ENCODE data around the gene TAC3.

DNA sequence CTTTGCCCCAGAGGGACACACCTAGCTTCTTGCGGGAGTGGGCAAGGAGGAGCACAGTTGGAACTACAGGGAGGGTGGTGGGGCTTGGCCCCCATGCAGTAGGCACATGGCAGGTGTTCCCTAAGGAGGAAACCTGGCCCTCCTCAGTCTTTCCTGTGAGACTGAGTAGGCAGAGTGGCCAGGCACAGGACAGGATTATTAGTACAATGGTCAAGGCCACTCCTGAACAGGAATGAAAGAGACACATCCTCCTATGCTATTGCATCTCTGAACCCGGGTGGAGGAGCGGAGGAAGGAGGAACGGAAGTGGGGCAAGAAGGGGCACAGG, 32.8 kb upstream of the TAC3 start:
- TF ChIP-seq, protein P1, sequence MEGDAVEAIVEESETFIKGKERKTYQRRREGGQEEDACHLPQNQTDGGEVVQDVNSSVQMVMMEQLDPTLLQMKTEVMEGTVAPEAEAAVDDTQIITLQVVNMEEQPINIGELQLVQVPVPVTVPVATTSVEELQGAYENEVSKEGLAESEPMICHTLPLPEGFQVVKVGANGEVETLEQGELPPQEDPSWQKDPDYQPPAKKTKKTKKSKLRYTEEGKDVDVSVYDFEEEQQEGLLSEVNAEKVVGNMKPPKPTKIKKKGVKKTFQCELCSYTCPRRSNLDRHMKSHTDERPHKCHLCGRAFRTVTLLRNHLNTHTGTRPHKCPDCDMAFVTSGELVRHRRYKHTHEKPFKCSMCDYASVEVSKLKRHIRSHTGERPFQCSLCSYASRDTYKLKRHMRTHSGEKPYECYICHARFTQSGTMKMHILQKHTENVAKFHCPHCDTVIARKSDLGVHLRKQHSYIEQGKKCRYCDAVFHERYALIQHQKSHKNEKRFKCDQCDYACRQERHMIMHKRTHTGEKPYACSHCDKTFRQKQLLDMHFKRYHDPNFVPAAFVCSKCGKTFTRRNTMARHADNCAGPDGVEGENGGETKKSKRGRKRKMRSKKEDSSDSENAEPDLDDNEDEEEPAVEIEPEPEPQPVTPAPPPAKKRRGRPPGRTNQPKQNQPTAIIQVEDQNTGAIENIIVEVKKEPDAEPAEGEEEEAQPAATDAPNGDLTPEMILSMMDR (IDR thresholded peaks at IDR 0.05), result no peak
- TF ChIP-seq POLR2A (IDR thresholded peaks at IDR 0.05), result peak; percentile 40 to 63
